Trophoblast cell (in vitro differentiated cells and primary cell): ENCODE measurements around the gene CSF1R.
A peak's percentile ranks its signal among the peaks of the same experiment; 100 is the strongest.

Experiments
- DNase-seq, 2 donors: peaks; one replicate each; pipeline ENCODE4 v3.0.0-alpha.2; 2016
- H2AFZ ChIP-seq: 2 replicates; pipeline ENCODE4 v1.6.1; 2013; ENCODE audit warnings: low read length, moderate library complexity, mild to moderate bottlenecking; ENCODE audit not compliant: insufficient read depth, poor library complexity
- H2AK5ac ChIP-seq: 2 replicates; pipeline ENCODE4 v1.6.1; 2013; ENCODE audit warnings: mild to moderate bottlenecking, low read length
- H2BK120ac ChIP-seq: 2 replicates; pipeline ENCODE4 v1.6.1; 2013; ENCODE audit warnings: low read length, mild to moderate bottlenecking, moderate library complexity; ENCODE audit not compliant: insufficient read depth, poor library complexity
- H2BK12ac ChIP-seq: 2 replicates; pipeline ENCODE4 v1.6.1; 2013; ENCODE audit warnings: mild to moderate bottlenecking, low read length, moderate library complexity
- H2BK5ac ChIP-seq: 2 replicates; pipeline ENCODE4 v1.6.1; 2013; ENCODE audit warnings: low read length, low read depth, moderate library complexity, mild to moderate bottlenecking; ENCODE audit not compliant: poor library complexity
- H3K14ac ChIP-seq: 2 replicates; pipeline ENCODE4 v1.6.1; 2013; ENCODE audit warnings: mild to moderate bottlenecking, low read length
- H3K18ac ChIP-seq: 2 replicates; pipeline ENCODE4 v1.6.1; 2013; ENCODE audit warnings: mild to moderate bottlenecking, low read length
- H3K23ac ChIP-seq: 2 replicates; pipeline ENCODE4 v1.6.1; 2013; ENCODE audit warnings: low read length
- H3K27ac ChIP-seq: 2 replicates; pipeline ENCODE4 v1.5.1; 2013; ENCODE audit warnings: low read depth, mild to moderate bottlenecking, inconsistent platforms, low read length, moderate library complexity
- H3K27me3 ChIP-seq: 2 replicates; pipeline ENCODE4 v1.6.1; 2013; ENCODE audit warnings: inconsistent platforms, mild to moderate bottlenecking, low read length, moderate library complexity; ENCODE audit not compliant: insufficient read depth
- H3K36me3 ChIP-seq, 2 experiments: 1 replicate in 1 of 2; 2 replicates in 1 of 2; pipeline ENCODE4 v1.6.1; 2013; ENCODE audit warnings: low read length in 2 of 2, mild to moderate bottlenecking in 2 of 2, moderate library complexity in 1 of 2; ENCODE audit not compliant: insufficient read depth in 2 of 2, control insufficient read depth in 1 of 2
- H3K4ac ChIP-seq: 2 replicates; pipeline ENCODE4 v1.6.1; 2013; ENCODE audit warnings: low read depth, mild to moderate bottlenecking, low read length, moderate library complexity
- H3K4me1 ChIP-seq, 2 experiments: 1 replicate in 1 of 2; 2 replicates in 1 of 2; pipeline ENCODE4 v1.6.1; 2013; ENCODE audit warnings: low read length in 2 of 2, mild to moderate bottlenecking in 2 of 2, moderate library complexity in 1 of 2; ENCODE audit not compliant: insufficient read depth in 2 of 2, control insufficient read depth in 1 of 2
- H3K4me2 ChIP-seq: 2 replicates; pipeline ENCODE4 v1.6.1; 2013; ENCODE audit warnings: inconsistent platforms, mild to moderate bottlenecking, low read length, moderate library complexity
- H3K4me3 ChIP-seq: 2 replicates; pipeline ENCODE4 v1.5.1; 2013; ENCODE audit warnings: mild to moderate bottlenecking, low read depth, low read length, inconsistent platforms
- H3K79me1 ChIP-seq: one replicate; pipeline ENCODE4 v1.6.1; 2013; ENCODE audit warnings: low read length
- H3K79me2 ChIP-seq: 2 replicates; pipeline ENCODE4 v1.6.1; 2013; ENCODE audit warnings: low read length, mild to moderate bottlenecking; ENCODE audit not compliant: control insufficient read depth, insufficient read depth, poor library complexity
- H3K9ac ChIP-seq: 2 replicates; pipeline ENCODE4 v1.6.1; 2013; ENCODE audit warnings: mild to moderate bottlenecking, low read length
- H3K9me3 ChIP-seq: 2 replicates; pipeline ENCODE4 v1.6.1; 2013; ENCODE audit warnings: low read depth, mild to moderate bottlenecking, control low read depth, inconsistent platforms, low read length; ENCODE audit not compliant: insufficient read depth
- H4K12ac ChIP-seq: 2 replicates; pipeline ENCODE4 v1.6.1; 2013; ENCODE audit warnings: low read depth, mild to moderate bottlenecking, low read length, moderate library complexity
- H4K8ac ChIP-seq: 2 replicates; pipeline ENCODE4 v1.6.1; 2013; ENCODE audit warnings: low read depth, mild to moderate bottlenecking, low read length, moderate library complexity
- H4K91ac ChIP-seq: one replicate; pipeline ENCODE4 v1.6.1; 2013; ENCODE audit warnings: low read depth, mild to moderate bottlenecking, low read length, moderate library complexity
- WGBS: extraction: QIAGEN DNeasy Blood & Tissue Kit; methylation state at CpG from one replicate; pipeline ENCODE4 v1.1.7; 2013; ENCODE audit warnings: missing lambda C conversion rate; ENCODE audit not compliant: insufficient read length, insufficient coverage; ENCODE audit errors: extremely low coverage; 5-methylcytosine and 5-hydroxymethylcytosine counted together

CSF1R gene

DNA sequence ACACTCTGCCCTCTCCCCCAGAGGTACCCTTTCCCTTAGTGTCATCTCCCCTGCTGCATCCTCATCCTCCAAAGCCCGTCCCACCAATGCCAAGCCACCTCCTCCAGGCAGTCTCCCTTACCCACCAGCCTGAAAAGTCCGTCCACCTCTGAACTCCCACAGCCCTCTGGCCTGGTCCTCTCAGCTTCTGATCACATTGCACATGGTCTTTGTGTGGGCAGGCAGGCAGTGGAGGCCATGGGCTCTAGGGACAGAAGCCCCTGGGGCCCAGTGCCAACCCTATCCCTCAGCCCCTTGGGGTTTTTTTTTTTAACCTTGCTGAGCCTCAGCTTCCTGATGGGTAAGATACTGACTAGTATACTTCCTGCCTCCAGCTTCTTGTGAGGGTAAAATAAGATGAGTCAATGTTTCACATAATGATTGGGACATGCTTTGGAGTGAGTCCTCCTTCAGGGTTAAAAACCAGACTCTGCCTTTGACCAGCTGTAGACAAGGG lies 19.4 kb downstream of the CSF1R start:
- Histone ChIP-seq H2AFZ (no peak overlapping the region), H3K79me2 (no peaks in the 10 kb centered on the region), H2AK5ac (no peak overlapping the region), H3K4me3 (no peak overlapping the region), H3K9ac (no peak overlapping the region), H3K4me2 (no peak overlapping the region), H3K4ac (no peak overlapping the region), H3K36me3 (peaks cover 34 to 36% of the 10 kb centered on the region in 2 experiments), H2BK120ac (no peak overlapping the region), H3K79me1 (no peaks in the 10 kb centered on the region), H4K12ac (no peak overlapping the region), H2BK5ac (no peak overlapping the region), H3K18ac (no peak overlapping the region), H4K91ac (no peak overlapping the region), H3K27me3 (no peaks in the 10 kb centered on the region), H3K27ac (no peak overlapping the region), H4K8ac (no peak overlapping the region), H3K14ac (no peak overlapping the region), H3K4me1 (peaks cover 0 to 5% of the 10 kb centered on the region in 2 experiments), H2BK12ac (no peak overlapping the region), H3K9me3 (peaks cover 2% of the 10 kb centered on the region), H3K23ac (no peak overlapping the region)
- no peak for DNase-seq
- WGBS = no CpG with 5 or more reads among the region's 2 CpGs

GRCh38 chr5:150066436-150066835 lies 19.9 kb downstream of the CSF1R start:
- H3K23ac ChIP-seq = no peak overlapping the region
- H3K27ac ChIP-seq = no peak overlapping the region
- H2BK120ac ChIP-seq = no peak overlapping the region
- no peak overlapping the region for H3K4me3 ChIP-seq
- H4K12ac ChIP-seq = no peak overlapping the region
- H2AK5ac ChIP-seq = no peak overlapping the region
- H3K4ac ChIP-seq = no peak overlapping the region
- DNase-seq = no peak
- H3K4me2 ChIP-seq = no peak overlapping the region
- peaks cover 0 to 5% of the 10 kb centered on the region in 2 experiments for H3K4me1 ChIP-seq
- H3K14ac ChIP-seq = no peak overlapping the region
- H2AFZ ChIP-seq = no peak overlapping the region
- H2BK12ac ChIP-seq = no peak overlapping the region
- H3K9me3 ChIP-seq = peaks cover 2% of the 10 kb centered on the region
- H3K79me2 ChIP-seq = no peaks in the 10 kb centered on the region
- no peak overlapping the region for H2BK5ac ChIP-seq
- H4K91ac ChIP-seq = no peak overlapping the region
- no peak overlapping the region for H3K18ac ChIP-seq
- no peak overlapping the region for H4K8ac ChIP-seq
- H3K79me1 ChIP-seq = no peaks in the 10 kb centered on the region
- H3K27me3 ChIP-seq = no peaks in the 10 kb centered on the region
- WGBS = no CpG with 5 or more reads among the region's 5 CpGs
- peaks cover 34 to 41% of the 10 kb centered on the region in 2 experiments for H3K36me3 ChIP-seq
- H3K9ac ChIP-seq = no peak overlapping the region

GRCh38 chr5:150065886-150066285 lies 20.5 kb downstream of the CSF1R start:
- no peak overlapping the region for H3K18ac ChIP-seq
- no peak overlapping the region for H2AFZ ChIP-seq
- peak in 1 of 2 donors; percentile 15 for DNase-seq
- H3K4me2 ChIP-seq = no peak overlapping the region
- no peak overlapping the region for H3K4ac ChIP-seq
- no peak overlapping the region for H2BK120ac ChIP-seq
- H3K4me1 ChIP-seq = peaks cover 0 to 5% of the 10 kb centered on the region in 2 experiments
- H3K9ac ChIP-seq = no peak overlapping the region
- H3K79me2 ChIP-seq = no peaks in the 10 kb centered on the region
- no peak overlapping the region for H4K12ac ChIP-seq
- no peak overlapping the region for H3K27ac ChIP-seq
- no peak overlapping the region for H3K4me3 ChIP-seq
- H4K91ac ChIP-seq = no peak overlapping the region
- H2AK5ac ChIP-seq = no peak overlapping the region
- H3K23ac ChIP-seq = no peak overlapping the region
- WGBS = no CpG with 5 or more reads among the region's 10 CpGs
- no peaks in the 10 kb centered on the region for H3K27me3 ChIP-seq
- H3K14ac ChIP-seq = no peak overlapping the region
- peaks cover 2% of the 10 kb centered on the region for H3K9me3 ChIP-seq
- no peaks in the 10 kb centered on the region for H3K79me1 ChIP-seq
- no peak overlapping the region for H2BK12ac ChIP-seq
- no peak overlapping the region for H4K8ac ChIP-seq
- H2BK5ac ChIP-seq = no peak overlapping the region
- peaks cover 35 to 44% of the 10 kb centered on the region in 2 experiments for H3K36me3 ChIP-seq

DNA sequence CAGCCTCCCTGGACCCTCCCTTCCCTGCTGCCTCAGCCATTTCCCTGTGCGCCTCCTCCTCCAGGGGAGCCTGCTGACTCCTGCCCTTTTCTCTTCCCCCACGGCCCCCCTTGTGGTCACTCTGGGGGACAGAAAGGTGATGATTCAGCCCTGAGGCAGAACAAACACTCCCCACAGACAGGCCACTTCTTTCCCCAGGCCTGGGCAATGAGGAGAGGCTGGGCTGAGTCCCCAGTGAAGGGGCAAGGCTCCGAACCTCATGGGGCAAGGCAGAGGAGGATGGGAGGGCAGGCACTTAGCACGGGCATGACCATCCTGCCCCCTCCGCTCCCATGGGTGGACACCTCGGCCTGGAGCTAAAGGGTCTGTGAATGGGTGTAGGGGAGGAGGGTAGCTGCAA lies 21.0 kb downstream of the CSF1R start:
- Histone ChIP-seq H3K18ac (no peak overlapping the region), H2AK5ac (no peak overlapping the region), H3K79me1 (no peaks in the 10 kb centered on the region), H3K23ac (no peak overlapping the region), H3K9me3 (peaks cover 2% of the 10 kb centered on the region), H4K12ac (no peak overlapping the region), H3K9ac (no peak overlapping the region), H3K4me1 (peaks cover 0 to 5% of the 10 kb centered on the region in 2 experiments), H2BK12ac (no peak overlapping the region), H2AFZ (no peak overlapping the region), H2BK5ac (no peak overlapping the region), H3K4ac (no peak overlapping the region), H3K4me2 (no peak overlapping the region), H3K27ac (no peak overlapping the region), H3K36me3 (peaks cover 34 to 49% of the 10 kb centered on the region in 2 experiments), H3K79me2 (no peaks in the 10 kb centered on the region), H4K8ac (no peak overlapping the region), H3K14ac (no peak overlapping the region), H3K27me3 (no peaks in the 10 kb centered on the region), H2BK120ac (no peak overlapping the region), H4K91ac (no peak overlapping the region), H3K4me3 (no peak overlapping the region)
- WGBS = no CpG with 5 or more reads among the region's 6 CpGs
- no peak for DNase-seq
